Progenitor cell of endocrine pancreas (in vitro differentiated cells): ENCODE data around the gene SCAMP1. TPM values are rescaled to one million over a fixed set of nuclear protein-coding genes. Genes with fewer than 3 reads are reported as not detected.
A peak's percentile ranks its signal among the peaks of the same experiment; 100 is the strongest.

ENCODE experiments used
- DNase-seq: peaks from one replicate; pipeline ENCODE4 v3.0.0; 2021; ENCODE audit warnings: low spot score; ENCODE audit not compliant: unreplicated experiment
- H3K27ac Mint-ChIP-seq: 2 replicates; pipeline ENCODE4 v1.8.0; 2021; ENCODE audit warnings: mild to moderate bottlenecking, moderate library complexity, mixed read lengths
- H3K27me3 Mint-ChIP-seq: 2 replicates; pipeline ENCODE4 v1.8.0; 2021; ENCODE audit warnings: mixed read lengths
- H3K36me3 Mint-ChIP-seq: 2 replicates; pipeline ENCODE4 v1.8.0; 2022; ENCODE audit warnings: mixed read lengths; ENCODE audit not compliant: insufficient read depth
- H3K4me1 Mint-ChIP-seq: 2 replicates; pipeline ENCODE4 v1.8.0; 2021; ENCODE audit warnings: low read depth, mixed read lengths
- H3K4me3 Mint-ChIP-seq: 2 replicates; pipeline ENCODE4 v1.8.0; 2021; ENCODE audit warnings: low read depth, mild to moderate bottlenecking, moderate library complexity, mixed read lengths
- H3K9me3 Mint-ChIP-seq: 2 replicates; pipeline ENCODE4 v1.8.0; 2021; ENCODE audit warnings: low read depth, mixed read lengths
- CTCF ChIP-seq: fragments of 200-600 bp; sonication (generic); IDR thresholded peaks from one replicate; pipeline ENCODE4 v1.5.0; 2021; ENCODE audit warnings: antibody characterized with exemption, mild to moderate bottlenecking; ENCODE audit not compliant: unreplicated experiment
- total RNA-seq: library from RNA; stranded (reverse); gene quantifications from 2 replicates; pipeline ENCODE4 v1.2.1, GENCODE V29; 2021

The SCAMP1 gene
- total RNA-seq, 1 donor from 2014 or later: 43.5 TPM

DNA sequence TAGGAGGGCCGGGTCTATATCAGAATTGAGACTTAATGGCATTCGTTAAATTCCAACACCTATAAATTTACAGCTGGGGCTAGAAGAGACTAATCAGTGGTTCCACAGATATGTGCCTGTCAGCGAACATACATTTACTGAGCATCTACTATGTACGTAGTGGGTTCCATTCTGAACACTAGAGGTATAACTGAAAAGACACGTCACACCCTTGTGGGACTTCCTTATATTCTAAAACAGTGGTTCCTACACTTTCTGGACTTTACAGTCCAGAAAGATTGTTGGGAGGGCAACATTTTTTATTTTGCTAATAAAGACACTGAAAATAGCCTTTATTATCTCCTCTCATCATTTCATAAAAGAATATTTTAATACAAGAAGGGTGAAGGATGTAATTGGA is 140.5 kb downstream of the SCAMP1 start:
- peaks cover 43% of the 10 kb centered on the region for H3K4me1 Mint-ChIP-seq
- H3K9me3 Mint-ChIP-seq: no peaks in the 10 kb centered on the region
- no peak for DNase-seq
- H3K36me3 Mint-ChIP-seq: no peaks in the 10 kb centered on the region
- no peaks in the 10 kb centered on the region for H3K27me3 Mint-ChIP-seq
- TF ChIP-seq CTCF: no peak
- no peak overlapping the region for H3K27ac Mint-ChIP-seq
- H3K4me3 Mint-ChIP-seq: no peak overlapping the region

- no peaks in the 10 kb centered on the region for H3K9me3 Mint-ChIP-seq
- no peak for TF ChIP-seq CTCF
- H3K36me3 Mint-ChIP-seq: no peaks in the 10 kb centered on the region
- H3K4me3 Mint-ChIP-seq: no peak overlapping the region
- DNase-seq: no peak
- no peak overlapping the region for H3K27ac Mint-ChIP-seq
- no peaks in the 10 kb centered on the region for H3K27me3 Mint-ChIP-seq
- H3K4me1 Mint-ChIP-seq: peaks cover 39% of the 10 kb centered on the region
Measured at GRCh38 chr5:78501411-78502352, 141.3 kb downstream of the SCAMP1 start.

- no peaks in the 10 kb centered on the region for H3K9me3 Mint-ChIP-seq
- no peak for DNase-seq
- no peak overlapping the region for H3K4me3 Mint-ChIP-seq
- no peak for TF ChIP-seq CTCF
- H3K27ac Mint-ChIP-seq: no peak overlapping the region
- peaks cover 4% of the 10 kb centered on the region for H3K27me3 Mint-ChIP-seq
- H3K4me1 Mint-ChIP-seq: peaks cover 51% of the 10 kb centered on the region
- no peaks in the 10 kb centered on the region for H3K36me3 Mint-ChIP-seq
Measured at GRCh38 chr5:78503958-78504653, 143.7 kb downstream of the SCAMP1 start.

DNA sequence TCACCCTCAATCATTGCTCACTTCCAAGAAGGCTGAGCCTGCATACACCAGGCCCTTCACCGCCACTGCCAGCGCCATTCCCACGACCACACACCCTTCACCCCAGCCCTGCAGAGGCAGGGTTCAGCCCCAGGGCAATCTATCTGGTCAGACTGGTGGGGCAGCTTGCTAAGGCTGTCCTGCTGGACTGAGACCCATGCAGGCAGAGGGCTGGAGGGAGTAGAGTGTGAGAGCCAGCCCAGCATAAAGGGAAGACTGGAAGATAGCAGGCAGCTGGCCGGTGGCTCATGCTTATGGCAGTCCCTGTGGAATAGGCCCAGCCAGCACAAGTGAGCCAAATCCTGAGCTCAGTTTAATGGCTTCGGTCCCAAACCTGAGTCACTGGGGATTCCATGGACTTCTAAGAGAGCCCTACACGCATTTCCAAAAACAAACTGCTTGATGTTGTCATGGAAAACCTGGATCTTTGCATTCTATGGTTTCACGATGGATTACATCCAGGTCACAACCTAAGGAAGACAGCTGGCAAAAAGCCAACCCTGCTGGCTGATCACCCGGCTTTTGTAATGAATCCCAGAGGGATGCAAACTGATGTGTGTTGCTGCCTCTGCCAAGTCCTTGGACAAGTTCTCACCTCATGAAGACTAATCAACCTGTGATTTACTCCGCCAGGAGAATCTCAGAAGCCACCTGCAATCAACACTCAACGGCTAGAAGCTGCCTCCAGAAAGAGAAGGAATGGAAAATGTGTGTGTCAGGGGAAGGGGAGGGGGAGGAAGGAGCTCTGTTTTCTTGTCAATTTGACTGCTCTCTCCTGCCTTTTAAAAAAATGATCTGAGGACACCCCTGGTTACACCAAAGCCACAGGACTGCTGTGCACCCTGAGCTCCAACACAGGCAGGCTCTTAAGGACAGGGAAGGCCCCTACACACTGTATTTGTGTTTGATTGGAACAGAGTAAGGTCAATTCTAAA is 144.6 kb downstream of the SCAMP1 start:
- peak; percentile 27 for DNase-seq
- no peaks in the 10 kb centered on the region for H3K36me3 Mint-ChIP-seq
- no peaks in the 10 kb centered on the region for H3K9me3 Mint-ChIP-seq
- H3K27ac Mint-ChIP-seq: peak overlapping the region; percentile 82
- peaks cover 50% of the 10 kb centered on the region for H3K4me1 Mint-ChIP-seq
- peak overlapping the region; percentile 17 for H3K4me3 Mint-ChIP-seq
- no peak for TF ChIP-seq CTCF
- H3K27me3 Mint-ChIP-seq: peaks cover 11% of the 10 kb centered on the region

- Mint-ChIP-seq H3K4me1 (peaks cover 57% of the 10 kb centered on the region), H3K4me3 (no peak overlapping the region), H3K9me3 (no peaks in the 10 kb centered on the region), H3K27ac (no peak overlapping the region), H3K36me3 (no peaks in the 10 kb centered on the region), H3K27me3 (peaks cover 18% of the 10 kb centered on the region)
- TF ChIP-seq CTCF: no peak
- DNase-seq: no peak
Measured at GRCh38 chr5:78505860-78506259, 145.4 kb downstream of the SCAMP1 start.
